Mesenchymal stem cell (in vitro differentiated cells and primary cell): ENCODE data around the gene DAND5.

ENCODE experiments used
- DNase-seq: peaks from one replicate; pipeline ENCODE4 v3.0.0-alpha.2; 2013
- H2AFZ ChIP-seq: one replicate; pipeline ENCODE4 v1.6.1; 2013; ENCODE audit warnings: low read depth, mild to moderate bottlenecking, control low read depth, inconsistent platforms, low read length, moderate library complexity
- H2AK5ac ChIP-seq: 2 replicates; pipeline ENCODE4 v1.6.1; 2013; ENCODE audit warnings: low read length, moderate library complexity, mild to moderate bottlenecking, inconsistent platforms; ENCODE audit not compliant: severe bottlenecking
- H2BK120ac ChIP-seq: one replicate; pipeline ENCODE4 v1.6.1; 2013; ENCODE audit warnings: low read depth, mild to moderate bottlenecking, inconsistent platforms, low read length, moderate library complexity
- H2BK12ac ChIP-seq, 2 experiments: one replicate each; pipeline ENCODE4 v1.6.1; 2013; ENCODE audit warnings: inconsistent platforms in 2 of 2, low read length in 2 of 2, mild to moderate bottlenecking in 2 of 2, moderate library complexity in 2 of 2, control low read depth in 1 of 2
- H2BK15ac ChIP-seq: one replicate; pipeline ENCODE4 v1.6.1; 2013; ENCODE audit warnings: mild to moderate bottlenecking, low read depth, inconsistent platforms; ENCODE audit not compliant: poor library complexity, severe bottlenecking
- H2BK5ac ChIP-seq: 2 replicates; pipeline ENCODE4 v1.6.1; 2013; ENCODE audit warnings: low read depth, mild to moderate bottlenecking, low read length, control low read depth, inconsistent platforms; ENCODE audit not compliant: poor library complexity, severe bottlenecking
- H3K14ac ChIP-seq, 2 experiments: one replicate each; pipeline ENCODE4 v1.6.1; 2013; ENCODE audit warnings: inconsistent platforms in 2 of 2, low read length in 2 of 2, control low read depth in 1 of 2, mild to moderate bottlenecking in 1 of 2, moderate library complexity in 1 of 2
- H3K18ac ChIP-seq, 2 experiments: one replicate each; pipeline ENCODE4 v1.6.1; 2013; ENCODE audit warnings: inconsistent platforms in 2 of 2, low read length in 2 of 2, control low read depth in 1 of 2, low read depth in 1 of 2, mild to moderate bottlenecking in 1 of 2
- H3K23ac ChIP-seq, 2 experiments: one replicate each; pipeline ENCODE4 v1.6.1; 2013; ENCODE audit warnings: inconsistent platforms in 2 of 2, low read length in 2 of 2, mild to moderate bottlenecking in 2 of 2, moderate library complexity in 2 of 2, control low read depth in 1 of 2
- H3K27ac ChIP-seq: 2 replicates; pipeline ENCODE4 v1.5.1; 2013; ENCODE audit warnings: mild to moderate bottlenecking, moderate library complexity, low read length, control low read depth, inconsistent platforms; ENCODE audit not compliant: poor library complexity, severe bottlenecking
- H3K27me3 ChIP-seq, 2 experiments: 2 replicates each; pipeline versions ENCODE4 v1.6.1 to v1.7.0; 2013; ENCODE audit warnings: low read length in 2 of 2, mild to moderate bottlenecking in 2 of 2, moderate library complexity in 2 of 2, control low read depth in 1 of 2, inconsistent platforms in 1 of 2; ENCODE audit not compliant: control insufficient read depth in 1 of 2, insufficient read depth in 1 of 2
- H3K36me3 ChIP-seq, 2 experiments: 2 replicates each; pipeline versions ENCODE4 v1.6.1 to v1.7.0; 2013; ENCODE audit warnings: low read length in 2 of 2, control low read depth in 1 of 2, inconsistent platforms in 1 of 2, low read depth in 1 of 2, mild to moderate bottlenecking in 1 of 2; ENCODE audit not compliant: insufficient read depth in 2 of 2, control insufficient read depth in 1 of 2
- H3K4ac ChIP-seq, 2 experiments: one replicate each; pipeline ENCODE4 v1.6.1; 2013; ENCODE audit warnings: inconsistent platforms in 2 of 2, low read length in 2 of 2, mild to moderate bottlenecking in 2 of 2, moderate library complexity in 2 of 2, control low read depth in 1 of 2, low read depth in 1 of 2
- H3K4me1 ChIP-seq: 2 replicates; pipeline ENCODE4 v1.6.1; 2013; ENCODE audit warnings: low read depth, low read length, control low read depth; ENCODE audit not compliant: control insufficient read depth, insufficient read depth
- H3K4me2 ChIP-seq: 2 replicates; pipeline ENCODE4 v1.6.1; 2013; ENCODE audit warnings: low read length, mild to moderate bottlenecking, inconsistent platforms; ENCODE audit not compliant: poor library complexity, severe bottlenecking
- H3K4me3 ChIP-seq, 2 experiments: 2 replicates each; pipeline versions ENCODE4 v1.5.1 to v1.7.0; 2013; ENCODE audit warnings: low read length in 2 of 2, mild to moderate bottlenecking in 2 of 2, control low read depth in 1 of 2, low read depth in 1 of 2; ENCODE audit not compliant: insufficient read depth in 1 of 2
- H3K79me1 ChIP-seq: replicated peaks from 2 replicates; pipeline ENCODE4 v1.6.1; 2013; ENCODE audit warnings: mild to moderate bottlenecking, control low read depth, low read length, inconsistent platforms; ENCODE audit not compliant: poor library complexity, severe bottlenecking
- H3K9ac ChIP-seq: 2 replicates; pipeline ENCODE4 v1.7.0; 2013; ENCODE audit warnings: mild to moderate bottlenecking, low read length, moderate library complexity
- H3K9me3 ChIP-seq: 2 replicates; pipeline ENCODE4 v1.7.0; 2013; ENCODE audit warnings: mild to moderate bottlenecking, low read length; ENCODE audit not compliant: control insufficient read depth
- H4K8ac ChIP-seq: one replicate; pipeline ENCODE4 v1.6.1; 2013; ENCODE audit warnings: inconsistent platforms, mild to moderate bottlenecking, low read length, moderate library complexity
- H4K91ac ChIP-seq: one replicate; pipeline ENCODE4 v1.6.1; 2013; ENCODE audit warnings: mild to moderate bottlenecking, low read length, inconsistent platforms
- WGBS: methylation state at CpG from one replicate; pipeline ENCODE4 v1.1.7; 2013; ENCODE audit warnings: mixed read lengths; 5-methylcytosine and 5-hydroxymethylcytosine counted together

Gene DAND5

GRCh38 chr19:13019332-13019731 lies 50.0 kb downstream of the DAND5 start:
- 57% methylated on average over 2 of the region's 4 CpGs for WGBS
- Histone ChIP-seq H3K36me3 (no peaks in the 10 kb centered on the region), H3K14ac (no peak overlapping the region), H4K91ac (no peak overlapping the region), H3K9me3 (no peaks in the 10 kb centered on the region), H3K27me3 (peaks cover 0 to 90% of the 10 kb centered on the region in 2 experiments), H2AFZ (no peak overlapping the region), H3K4me1 (peaks cover 13% of the 10 kb centered on the region), H2BK15ac (no peak overlapping the region), H3K4me3 (peak overlapping the region in 1 of 2 experiments; percentile 74), H3K79me1 (peaks cover 2% of the 10 kb centered on the region), H3K9ac (peak overlapping the region; percentile 99), H3K27ac (no peak overlapping the region), H2BK120ac (no peak overlapping the region), H3K18ac (no peak overlapping the region), H2AK5ac (no peak overlapping the region), H2BK5ac (no peak overlapping the region), H4K8ac (no peak overlapping the region), H3K23ac (no peak overlapping the region), H3K4ac (no peak overlapping the region), H3K4me2 (no peak overlapping the region), H2BK12ac (no peak overlapping the region)
- no peak for DNase-seq

GRCh38 chr19:13020002-13020414 lies 50.6 kb downstream of the DAND5 start:
- no peak overlapping the region for H3K4ac ChIP-seq
- no peak overlapping the region for H2BK12ac ChIP-seq
- H2AK5ac ChIP-seq: no peak overlapping the region
- peaks cover 18% of the 10 kb centered on the region for H3K4me1 ChIP-seq
- H3K14ac ChIP-seq: no peak overlapping the region
- no peak overlapping the region for H3K23ac ChIP-seq
- H3K9ac ChIP-seq: peak overlapping the region; percentile 99
- no peak overlapping the region for H2AFZ ChIP-seq
- no peaks in the 10 kb centered on the region for H3K9me3 ChIP-seq
- no peak for DNase-seq
- H2BK15ac ChIP-seq: no peak overlapping the region
- H3K36me3 ChIP-seq: no peaks in the 10 kb centered on the region
- H3K27ac ChIP-seq: no peak overlapping the region
- 4% methylated on average over 5 of the region's 7 CpGs for WGBS
- no peak overlapping the region for H4K91ac ChIP-seq
- peak overlapping the region in 1 of 2 experiments; percentile 61 for H3K4me3 ChIP-seq
- H4K8ac ChIP-seq: no peak overlapping the region
- no peaks in the 10 kb centered on the region for H3K79me1 ChIP-seq
- no peak overlapping the region for H2BK5ac ChIP-seq
- peaks cover 0 to 90% of the 10 kb centered on the region in 2 experiments for H3K27me3 ChIP-seq
- no peak overlapping the region for H3K4me2 ChIP-seq
- H3K18ac ChIP-seq: no peak overlapping the region
- H2BK120ac ChIP-seq: no peak overlapping the region

GRCh38 chr19:13022111-13022858 lies 52.9 kb downstream of the DAND5 start:
- H3K9ac ChIP-seq: peak overlapping the region; percentile 99
- H3K27ac ChIP-seq: no peak overlapping the region
- H3K4me2 ChIP-seq: no peak overlapping the region
- no peak overlapping the region for H3K23ac ChIP-seq
- DNase-seq: peak; percentile 36
- WGBS: 22% methylated on average over 22 of the region's 22 CpGs
- H3K4me3 ChIP-seq: peak overlapping the region in 1 of 2 experiments; percentile 69
- no peak overlapping the region for H3K18ac ChIP-seq
- no peak overlapping the region for H3K4ac ChIP-seq
- peaks cover 20% of the 10 kb centered on the region for H3K4me1 ChIP-seq
- no peaks in the 10 kb centered on the region for H3K9me3 ChIP-seq
- H3K14ac ChIP-seq: no peak overlapping the region
- no peak overlapping the region for H2BK15ac ChIP-seq
- H4K91ac ChIP-seq: no peak overlapping the region
- H2BK5ac ChIP-seq: no peak overlapping the region
- H2AK5ac ChIP-seq: no peak overlapping the region
- peak overlapping the region; percentile 55 for H4K8ac ChIP-seq
- H3K36me3 ChIP-seq: peaks cover 0 to 14% of the 10 kb centered on the region in 2 experiments
- H2BK120ac ChIP-seq: no peak overlapping the region
- H2BK12ac ChIP-seq: no peak overlapping the region
- H3K79me1 ChIP-seq: no peaks in the 10 kb centered on the region
- no peak overlapping the region for H2AFZ ChIP-seq
- peaks cover 0 to 80% of the 10 kb centered on the region in 2 experiments for H3K27me3 ChIP-seq

- H2BK12ac ChIP-seq: no peak overlapping the region
- no peak overlapping the region for H4K91ac ChIP-seq
- no peak overlapping the region for H3K4ac ChIP-seq
- H3K27me3 ChIP-seq: peaks cover 0 to 79% of the 10 kb centered on the region in 2 experiments
- H3K4me2 ChIP-seq: peak overlapping the region; percentile 83
- H3K23ac ChIP-seq: no peak overlapping the region
- no peaks in the 10 kb centered on the region for H3K79me1 ChIP-seq
- no peak overlapping the region for H4K8ac ChIP-seq
- peaks cover 20% of the 10 kb centered on the region for H3K4me1 ChIP-seq
- H3K18ac ChIP-seq: peak overlapping the region in 1 of 2 experiments; percentile 12
- no peak overlapping the region for H2BK15ac ChIP-seq
- H3K27ac ChIP-seq: no peak overlapping the region
- H3K9ac ChIP-seq: peak overlapping the region; percentile 99
- WGBS: 7% methylated on average over 27 of the region's 30 CpGs
- no peak overlapping the region for H2AK5ac ChIP-seq
- H2AFZ ChIP-seq: no peak overlapping the region
- no peak overlapping the region for H2BK120ac ChIP-seq
- H3K9me3 ChIP-seq: no peaks in the 10 kb centered on the region
- no peak overlapping the region for H3K14ac ChIP-seq
- no peak overlapping the region for H2BK5ac ChIP-seq
- DNase-seq: peak; percentile 45
- peak overlapping the region in 1 of 2 experiments; percentile 75 for H3K4me3 ChIP-seq
- peaks cover 0 to 22% of the 10 kb centered on the region in 2 experiments for H3K36me3 ChIP-seq
Measured at GRCh38 chr19:13022859-13023636, 53.7 kb downstream of the DAND5 start.
